ENCODE data around the gene SHISA9. TPM values are rescaled to one million over a fixed set of nuclear protein-coding genes. Genes with fewer than 3 reads are reported as not detected.

Gene SHISA9
- total RNA-seq, 3 donors from 2014 or later, result 0.33 to 4.1 TPM; not detected in 1

- TF ChIP-seq POLR2AphosphoS5 (IDR thresholded peaks at IDR 0.05) (no peak), POLR2A (IDR thresholded peaks at IDR 0.05) (no peak)
- TF ChIP-seq, protein P1, sequence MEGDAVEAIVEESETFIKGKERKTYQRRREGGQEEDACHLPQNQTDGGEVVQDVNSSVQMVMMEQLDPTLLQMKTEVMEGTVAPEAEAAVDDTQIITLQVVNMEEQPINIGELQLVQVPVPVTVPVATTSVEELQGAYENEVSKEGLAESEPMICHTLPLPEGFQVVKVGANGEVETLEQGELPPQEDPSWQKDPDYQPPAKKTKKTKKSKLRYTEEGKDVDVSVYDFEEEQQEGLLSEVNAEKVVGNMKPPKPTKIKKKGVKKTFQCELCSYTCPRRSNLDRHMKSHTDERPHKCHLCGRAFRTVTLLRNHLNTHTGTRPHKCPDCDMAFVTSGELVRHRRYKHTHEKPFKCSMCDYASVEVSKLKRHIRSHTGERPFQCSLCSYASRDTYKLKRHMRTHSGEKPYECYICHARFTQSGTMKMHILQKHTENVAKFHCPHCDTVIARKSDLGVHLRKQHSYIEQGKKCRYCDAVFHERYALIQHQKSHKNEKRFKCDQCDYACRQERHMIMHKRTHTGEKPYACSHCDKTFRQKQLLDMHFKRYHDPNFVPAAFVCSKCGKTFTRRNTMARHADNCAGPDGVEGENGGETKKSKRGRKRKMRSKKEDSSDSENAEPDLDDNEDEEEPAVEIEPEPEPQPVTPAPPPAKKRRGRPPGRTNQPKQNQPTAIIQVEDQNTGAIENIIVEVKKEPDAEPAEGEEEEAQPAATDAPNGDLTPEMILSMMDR (IDR thresholded peaks at IDR 0.05), result no peak
- intact Hi-C loops (cut with DNase I; ENCODE audit: low total_unique reads), result no loop called here
- Histone ChIP-seq H3K36me3 (no peaks in the 10 kb centered on the region), H3K4me3 (no peak overlapping the region), H3K9me3 (no peaks in the 10 kb centered on the region), H3K4me1 (no peaks in the 10 kb centered on the region), H3K27me3 (no peaks in the 10 kb centered on the region), H3K27ac (no peak overlapping the region)
- no peak for DNase-seq (ENCODE audit: low spot score in 2 of 2)
Observed at GRCh38 chr16:13194766-13195165, 293.4 kb downstream of the SHISA9 start.

- Histone ChIP-seq H3K4me1 (no peaks in the 10 kb centered on the region), H3K36me3 (no peaks in the 10 kb centered on the region), H3K27me3 (no peaks in the 10 kb centered on the region), H3K4me3 (no peak overlapping the region), H3K27ac (no peak overlapping the region), H3K9me3 (no peaks in the 10 kb centered on the region)
- no peak for DNase-seq (ENCODE audit: low spot score in 2 of 2)
- intact Hi-C loops (cut with DNase I; ENCODE audit: low total_unique reads), result no loop called here
- no peak for TF ChIP-seq POLR2A (IDR thresholded peaks at IDR 0.05)
Observed at GRCh38 chr16:13203725-13204124, 302.3 kb downstream of the SHISA9 start.

DNA sequence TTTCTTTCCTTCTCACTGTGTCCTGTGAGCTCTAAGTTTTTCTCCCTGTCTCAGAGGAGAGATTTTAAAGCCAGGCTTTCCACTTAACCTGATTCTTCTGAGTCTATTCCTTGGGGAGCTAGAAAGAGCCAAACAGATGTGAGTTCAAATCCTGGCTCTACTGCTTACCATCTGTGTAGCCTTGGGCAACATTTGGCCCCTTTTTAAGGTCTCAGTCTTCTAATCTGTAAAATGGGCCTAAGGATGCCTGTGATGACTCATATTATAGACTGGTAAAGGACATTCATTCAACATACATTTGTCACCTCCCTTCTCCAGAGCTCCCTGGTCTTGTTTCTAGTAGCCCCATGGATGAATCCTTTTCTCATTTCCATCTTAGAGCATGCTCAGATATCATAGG lies 304.0 kb downstream of the SHISA9 start:
- Histone ChIP-seq H3K9me3 (no peaks in the 10 kb centered on the region), H3K36me3 (no peaks in the 10 kb centered on the region), H3K27me3 (no peaks in the 10 kb centered on the region), H3K4me1 (no peaks in the 10 kb centered on the region), H3K4me3 (no peak overlapping the region), H3K27ac (no peak overlapping the region)
- intact Hi-C loops (cut with DNase I; ENCODE audit: low total_unique reads), result no loop called here
- DNase-seq (ENCODE audit: low spot score in 2 of 2), result no peak
- TF ChIP-seq, protein P1 (IDR thresholded peaks at IDR 0.05), result no peak
- TF ChIP-seq POLR2AphosphoS5 (IDR thresholded peaks at IDR 0.05), result no peak
- TF ChIP-seq POLR2A (IDR thresholded peaks at IDR 0.05), result no peak

- H3K27ac ChIP-seq, result no peak overlapping the region
- H3K4me3 ChIP-seq, result no peak overlapping the region
- TF ChIP-seq POLR2AphosphoS5 (IDR thresholded peaks at IDR 0.05) (no peak), POLR2A (IDR thresholded peaks at IDR 0.05) (no peak)
- TF ChIP-seq, protein P1 (IDR thresholded peaks at IDR 0.05), result no peak
- no peaks in the 10 kb centered on the region for H3K4me1 ChIP-seq
- intact Hi-C loops (cut with DNase I; ENCODE audit: low total_unique reads), result no loop called here
- H3K36me3 ChIP-seq, result no peaks in the 10 kb centered on the region
- no peaks in the 10 kb centered on the region for H3K9me3 ChIP-seq
- DNase-seq (ENCODE audit: low spot score in 2 of 2), result no peak
- H3K27me3 ChIP-seq, result no peaks in the 10 kb centered on the region
Observed at GRCh38 chr16:13206606-13207005, 305.2 kb downstream of the SHISA9 start.

DNA sequence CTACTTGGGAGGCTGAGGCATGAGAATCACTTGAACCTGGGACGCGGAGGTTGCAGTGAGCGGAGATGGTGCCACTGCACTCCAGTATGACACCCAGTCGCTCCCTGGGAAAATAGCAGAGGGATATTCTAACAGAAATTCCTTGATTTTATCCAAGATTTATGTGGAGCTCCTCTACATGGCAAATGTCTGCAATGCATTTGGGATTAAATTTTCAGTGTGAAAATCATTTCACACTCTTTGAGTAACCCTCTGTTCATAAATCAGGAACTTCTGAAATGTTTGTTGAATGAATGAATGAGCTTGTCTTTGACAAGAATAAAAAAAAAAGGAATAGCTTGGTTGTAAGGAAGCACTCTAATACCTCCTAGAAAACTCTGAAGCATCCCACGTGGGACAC lies 305.8 kb downstream of the SHISA9 start:
- DNase-seq (ENCODE audit: low spot score in 2 of 2), result no peak
- Histone ChIP-seq H3K27me3 (no peaks in the 10 kb centered on the region), H3K36me3 (no peaks in the 10 kb centered on the region), H3K9me3 (no peaks in the 10 kb centered on the region), H3K27ac (no peak overlapping the region), H3K4me1 (no peaks in the 10 kb centered on the region), H3K4me3 (no peak overlapping the region)
- no peak for TF ChIP-seq POLR2A (IDR thresholded peaks at IDR 0.05)
- no peak for TF ChIP-seq POLR2AphosphoS5 (IDR thresholded peaks at IDR 0.05)
- TF ChIP-seq, protein P1 (IDR thresholded peaks at IDR 0.05), result no peak
- intact Hi-C loops (cut with DNase I; ENCODE audit: low total_unique reads), result no loop called here

DNA sequence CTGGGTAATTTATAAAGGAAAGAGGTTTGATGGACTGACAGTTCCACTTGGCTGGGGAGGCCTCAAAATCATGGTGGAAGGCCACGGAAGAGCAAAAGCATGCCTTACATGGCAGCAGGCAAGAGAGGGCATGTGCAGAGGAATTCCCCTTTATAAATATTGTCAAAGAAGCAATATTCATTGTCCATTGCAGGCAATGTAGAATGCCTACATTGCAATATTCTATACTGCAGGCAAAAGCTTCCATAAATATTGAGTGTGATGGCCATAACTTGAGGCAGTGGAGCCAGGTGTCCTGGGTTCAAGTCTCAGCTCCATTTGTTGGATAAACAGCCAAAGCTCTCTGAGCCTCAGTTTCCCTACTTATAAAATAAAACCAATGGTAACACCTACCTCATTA lies 322.3 kb downstream of the SHISA9 start:
- Histone ChIP-seq H3K27ac (no peak overlapping the region), H3K36me3 (no peaks in the 10 kb centered on the region), H3K4me1 (no peaks in the 10 kb centered on the region), H3K27me3 (no peaks in the 10 kb centered on the region), H3K4me3 (no peak overlapping the region), H3K9me3 (no peaks in the 10 kb centered on the region)
- no peak for DNase-seq (ENCODE audit: low spot score in 2 of 2)
- no peak for TF ChIP-seq POLR2AphosphoS5 (IDR thresholded peaks at IDR 0.05)
- TF ChIP-seq POLR2A (IDR thresholded peaks at IDR 0.05), result no peak
- TF ChIP-seq, protein P1 (IDR thresholded peaks at IDR 0.05), result no peak
- intact Hi-C loops (cut with DNase I; ENCODE audit: low total_unique reads), result no loop called here

All from breast epithelium (tissue), 4 donors.